Kidney epithelial cell (primary cell): ENCODE results near the gene GREB1. TPM values are rescaled to one million over a fixed set of nuclear protein-coding genes. Genes with fewer than 3 reads are reported as not detected.

Experiments
- DNase-seq: peaks from one replicate; pipeline ENCODE4 v3.0.0-alpha.2; 2010; ENCODE audit warnings: low read depth
- H3K27me3 ChIP-seq: 2 replicates; pipeline ENCODE4 v1.6.0; 2011; ENCODE audit warnings: low read length; ENCODE audit not compliant: control insufficient read depth, insufficient read depth
- H3K36me3 ChIP-seq: 2 replicates; pipeline ENCODE4 v1.5.1; 2011; ENCODE audit warnings: low read length; ENCODE audit not compliant: control insufficient read depth, insufficient read depth
- H3K4me3 ChIP-seq: 2 replicates; pipeline ENCODE4 v1.5.1; 2011; ENCODE audit warnings: low read depth, mild to moderate bottlenecking, control low read depth, low read length
- CTCF ChIP-seq: IDR thresholded peaks from 2 replicates; pipeline ENCODE4 v1.5.1; 2011; ENCODE audit warnings: mild to moderate bottlenecking, moderate library complexity, low read length, control low read depth, inconsistent platforms; ENCODE audit not compliant: insufficient read depth, poor library complexity, severe bottlenecking
- total RNA-seq: library from RNA; depleted of rRNA; stranded (reverse); fragments of >200 nt; gene quantifications from 2 replicates; pipeline ENCODE4 v1.2.3, GENCODE V29; 2015

The GREB1 gene
- total RNA-seq, 1 donor from 2014 or later: 2.8 TPM

- H3K36me3 ChIP-seq: no peaks in the 10 kb centered on the region
- no peak overlapping the region for H3K4me3 ChIP-seq
- no peak for TF ChIP-seq CTCF
- H3K27me3 ChIP-seq: peaks cover 4% of the 10 kb centered on the region
- no peak for DNase-seq
Observed at GRCh38 chr2:11574176-11575046, 40.6 kb downstream of the GREB1 start.

DNA sequence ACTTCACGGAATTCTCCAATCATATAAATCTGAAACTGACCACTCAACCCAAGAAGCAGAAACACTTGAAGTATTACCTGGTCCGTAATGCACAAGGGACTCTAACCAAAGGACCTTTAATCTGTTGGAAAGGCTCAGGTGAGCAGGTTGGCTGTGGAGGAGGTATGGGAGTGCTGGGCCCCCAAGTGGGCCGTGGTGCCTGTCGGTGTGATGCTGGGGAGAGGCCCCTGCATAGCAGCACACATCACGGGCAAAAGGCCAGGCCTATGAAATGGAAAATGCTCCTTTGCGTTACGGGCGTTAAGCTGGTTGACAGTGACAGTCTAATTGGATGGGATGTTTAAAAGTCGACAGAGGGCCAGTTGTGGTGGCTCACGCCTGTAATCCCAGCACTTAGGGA lies 42.6 kb downstream of the GREB1 start:
- Histone ChIP-seq H3K27me3 (no peaks in the 10 kb centered on the region), H3K36me3 (no peaks in the 10 kb centered on the region), H3K4me3 (no peak overlapping the region)
- no peak for TF ChIP-seq CTCF
- no peak for DNase-seq

DNA sequence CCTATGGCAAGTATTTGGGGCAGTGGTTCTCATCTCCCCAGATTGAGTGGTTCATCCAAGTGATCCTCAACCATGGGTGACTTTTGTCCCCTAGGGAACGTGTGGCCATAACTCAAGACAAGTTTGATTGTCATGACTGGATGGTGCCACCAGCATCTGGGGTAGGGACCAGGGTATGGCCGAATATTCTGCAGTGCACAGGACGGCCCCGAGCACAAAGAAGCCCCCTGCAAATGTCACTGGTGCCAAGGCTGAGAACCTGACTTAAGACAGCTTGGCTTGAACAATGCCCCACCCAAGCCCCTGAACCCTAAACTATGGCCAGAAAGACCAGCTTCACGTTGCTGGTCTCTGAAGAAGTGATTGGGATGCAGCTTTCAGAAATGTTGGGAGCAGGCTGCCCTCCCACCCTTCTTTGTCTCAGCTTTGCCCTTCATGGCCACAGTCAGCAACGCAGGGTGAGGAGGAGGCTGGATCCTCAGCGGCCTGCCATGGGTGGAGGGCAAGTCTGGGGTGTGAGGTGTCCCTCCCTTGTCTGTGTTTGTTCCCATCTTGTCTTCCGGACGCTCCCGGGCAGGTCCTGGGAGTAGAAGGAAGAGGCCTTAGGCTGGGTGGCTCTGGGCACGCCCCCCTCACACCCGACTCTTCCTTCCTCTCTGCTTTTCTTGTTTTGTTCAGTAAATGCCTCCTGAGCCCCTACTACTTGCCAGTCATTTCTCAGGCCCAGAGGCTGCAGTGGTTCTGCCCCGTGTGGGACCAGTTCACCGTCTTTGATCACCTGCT lies 43.4 kb downstream of the GREB1 start:
- no peaks in the 10 kb centered on the region for H3K36me3 ChIP-seq
- no peak for DNase-seq
- TF ChIP-seq CTCF: no peak

DNA sequence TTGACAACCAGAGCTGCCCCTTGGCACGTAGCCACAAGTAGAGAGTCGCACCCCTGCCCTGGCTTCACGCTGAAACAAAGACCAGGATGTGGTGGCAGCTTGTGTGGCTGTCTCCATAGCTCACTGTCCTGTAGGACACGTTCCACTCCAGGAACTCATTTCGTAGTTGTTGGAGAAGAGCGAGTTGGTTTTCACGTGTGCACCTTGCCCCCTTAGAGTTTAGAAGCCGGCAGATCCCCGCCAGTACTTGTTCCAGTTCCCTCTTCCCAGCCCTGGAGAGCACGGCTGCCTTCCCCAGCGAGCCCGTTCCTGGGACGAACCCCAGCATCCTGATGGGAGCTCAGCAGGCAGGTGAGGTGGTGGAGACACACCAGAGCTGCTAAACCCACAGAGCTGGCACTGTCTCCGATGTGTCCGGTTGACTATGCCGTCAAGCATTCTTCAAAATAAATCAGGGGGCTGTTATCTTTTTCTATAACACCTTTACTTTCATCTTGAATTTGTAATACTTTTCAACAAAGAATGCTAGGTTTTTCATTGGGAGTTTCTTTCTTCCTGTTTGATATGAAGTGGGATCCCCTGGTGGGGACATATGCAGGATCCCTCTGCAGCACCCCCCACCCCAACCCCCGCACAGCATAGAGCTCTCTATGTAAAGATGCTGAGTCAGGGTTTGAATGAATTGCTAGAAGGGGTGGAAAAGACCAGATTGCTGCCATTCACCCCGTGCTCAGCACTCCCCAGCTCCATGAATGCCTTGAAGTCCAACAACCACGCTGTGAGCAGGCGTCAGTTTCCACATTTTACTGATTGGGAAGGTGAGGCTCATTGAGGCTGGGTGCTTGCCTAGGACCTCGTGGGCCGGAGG lies 44.5 kb downstream of the GREB1 start:
- Histone ChIP-seq H3K4me3 (no peak overlapping the region), H3K36me3 (no peaks in the 10 kb centered on the region), H3K27me3 (peaks cover 3% of the 10 kb centered on the region)
- DNase-seq: no peak
- no peak for TF ChIP-seq CTCF

More for the DNA sequence above, 43.4 kb downstream of the GREB1 start:
- peaks cover 3% of the 10 kb centered on the region for H3K27me3 ChIP-seq
- no peak overlapping the region for H3K4me3 ChIP-seq

DNA sequence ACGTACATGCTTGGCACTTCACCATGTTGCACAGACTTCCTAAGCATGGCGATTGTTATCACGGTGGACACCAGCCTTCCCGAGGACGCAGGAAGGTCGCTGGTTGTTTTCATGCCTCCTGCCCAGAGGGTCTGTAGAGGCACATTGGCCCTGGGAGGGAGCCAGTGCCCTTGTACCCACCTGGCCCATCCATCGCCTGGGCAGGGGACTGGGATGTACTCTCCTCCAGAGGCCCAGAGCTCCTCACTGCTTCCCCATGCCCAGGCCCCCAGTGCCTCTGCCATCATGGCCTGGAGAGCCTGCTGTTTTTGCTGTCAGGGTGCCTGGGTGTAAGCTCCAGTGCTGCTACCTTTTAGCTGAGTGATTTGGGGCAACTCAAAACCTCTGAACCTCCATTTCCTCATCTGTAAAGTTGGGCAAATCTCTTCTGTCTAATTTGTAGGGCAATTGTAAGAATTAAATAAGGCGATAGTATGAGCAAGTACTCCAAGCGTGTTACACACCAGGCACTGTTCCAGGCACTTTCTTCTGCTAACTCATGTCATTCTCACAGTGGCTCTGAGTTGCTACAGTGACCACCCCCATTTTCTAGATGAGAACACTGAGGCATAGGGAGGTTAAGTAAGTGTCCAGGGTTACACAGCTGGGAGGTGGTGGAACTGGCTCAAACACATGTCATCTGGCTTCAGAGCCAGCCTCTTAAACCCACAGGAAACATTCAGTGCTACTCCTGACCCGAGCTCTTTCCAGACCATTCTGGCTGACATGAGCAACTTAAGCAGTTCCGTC lies 45.3 kb downstream of the GREB1 start:
- Histone ChIP-seq H3K36me3 (no peaks in the 10 kb centered on the region), H3K27me3 (peaks cover 3% of the 10 kb centered on the region), H3K4me3 (no peak overlapping the region)
- DNase-seq: no peak
- TF ChIP-seq CTCF: no peak
